Stomach smooth muscle (tissue), 2 donors: Measurements from ENCODE around the gene APOF.
"Not testable (repeated sequence)": the region's sequence is repeated elsewhere in the genome, so short reads cannot be mapped to it uniquely, and the experiment has no call there.

Source experiments
- H3K27ac ChIP-seq: one replicate; pipeline ENCODE4 v1.7.0; 2013; ENCODE audit warnings: mild to moderate bottlenecking, low read length, inconsistent platforms
- H3K27me3 ChIP-seq, 2 donors: one replicate each; pipeline ENCODE4 v1.7.0; 2013; ENCODE audit warnings: low read length in 2 of 2; ENCODE audit not compliant: insufficient read depth in 2 of 2, control insufficient read depth in 1 of 2
- H3K36me3 ChIP-seq, 2 donors: one replicate each; pipeline ENCODE4 v1.7.0; 2013; ENCODE audit warnings: low read length in 2 of 2; ENCODE audit not compliant: control insufficient read depth in 2 of 2, insufficient read depth in 2 of 2
- H3K4me1 ChIP-seq: one replicate; pipeline ENCODE4 v1.7.0; 2013; ENCODE audit warnings: low read length; ENCODE audit not compliant: control insufficient read depth, insufficient read depth
- H3K4me3 ChIP-seq, 2 donors: one replicate each; pipeline ENCODE4 v1.7.0; 2013; ENCODE audit warnings: low read length in 2 of 2
- H3K9ac ChIP-seq, 2 donors: one replicate each; pipeline ENCODE4 v1.7.0; 2013; ENCODE audit warnings: low read length in 2 of 2, mild to moderate bottlenecking in 1 of 2
- H3K9me3 ChIP-seq, 2 donors: one replicate each; pipeline ENCODE4 v1.7.0; 2013; ENCODE audit warnings: low read length in 2 of 2; ENCODE audit not compliant: control insufficient read depth in 2 of 2
- donor health status: healthy.
- donor health status: Pancreatic carcinoma.

Gene APOF

DNA sequence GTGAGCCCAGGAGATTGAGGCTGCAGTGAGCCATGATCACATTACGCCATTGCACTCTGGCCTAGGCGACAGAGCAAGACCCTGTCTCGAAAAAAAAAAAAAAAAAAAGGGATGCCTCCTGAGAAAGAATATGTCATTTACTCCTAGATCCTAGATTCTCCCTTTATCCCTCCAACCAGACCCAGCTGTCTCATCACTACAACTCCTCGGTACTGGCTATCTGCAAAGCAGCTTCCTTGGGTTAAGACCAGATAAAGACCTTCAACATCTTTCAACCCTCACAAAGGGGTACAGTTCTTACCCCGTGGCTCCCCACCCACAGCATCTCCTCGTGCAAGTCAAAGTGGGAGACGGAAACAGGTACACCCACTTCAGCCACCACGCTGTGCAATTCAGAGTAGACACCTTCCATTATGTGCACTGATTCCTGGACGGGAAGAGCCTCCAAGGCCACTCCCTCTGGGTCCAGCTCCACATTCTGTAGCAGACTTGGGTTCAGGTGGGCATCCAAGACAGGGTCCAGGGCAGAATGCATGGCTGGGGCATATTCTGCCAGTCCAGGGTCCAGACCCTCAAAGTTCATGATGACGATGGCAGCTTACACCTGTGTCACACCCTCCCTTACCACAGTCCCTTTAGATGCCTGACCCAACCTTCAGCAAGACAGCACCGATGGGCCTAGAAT is 30.0 kb downstream of the APOF start:
- H3K27me3 ChIP-seq, result no peaks in the 10 kb centered on the region
- peak overlapping the region; percentile 82 to 90 for H3K4me3 ChIP-seq
- H3K27ac ChIP-seq, result peak overlapping the region; percentile 99
- H3K9me3 ChIP-seq, result no peaks in the 10 kb centered on the region
- peaks cover 16% of the 10 kb centered on the region for H3K4me1 ChIP-seq
- H3K36me3 ChIP-seq, result peaks cover 5 to 9% of the 10 kb centered on the region in 2 donors
- H3K9ac ChIP-seq, result peak overlapping the region; percentile 97 to 98

DNA sequence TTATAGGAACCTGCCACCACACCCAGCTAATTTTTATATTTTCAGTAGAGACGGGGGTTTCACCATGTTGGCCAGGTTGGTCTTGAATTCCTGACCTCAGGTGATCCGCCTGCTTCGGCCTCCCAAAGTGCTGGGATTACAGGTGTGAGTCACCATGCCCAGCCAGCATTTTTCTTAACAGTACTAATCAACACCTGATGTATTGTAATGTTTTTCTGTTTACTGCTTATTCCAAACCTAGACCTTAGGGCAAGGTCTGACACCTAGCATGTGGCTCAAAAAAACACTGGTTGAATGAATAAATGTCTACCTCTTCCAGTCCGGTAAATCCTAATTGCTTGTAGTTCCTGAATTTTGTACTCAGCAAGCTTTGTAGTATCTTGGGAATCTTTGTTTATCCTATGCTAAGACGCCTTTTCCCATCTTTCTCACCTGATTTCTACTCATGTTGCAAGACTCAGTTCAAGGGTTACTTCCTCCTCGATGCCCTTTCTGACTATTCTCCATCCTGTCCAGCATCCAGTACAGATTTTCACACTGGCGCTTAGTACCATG is 31.6 kb downstream of the APOF start:
- H3K9me3 ChIP-seq, result no peaks in the 10 kb centered on the region
- peaks cover 16% of the 10 kb centered on the region for H3K4me1 ChIP-seq
- H3K27me3 ChIP-seq, result no peaks in the 10 kb centered on the region
- H3K4me3 ChIP-seq, result no peak overlapping the region
- peaks cover 21 to 25% of the 10 kb centered on the region in 2 donors for H3K36me3 ChIP-seq
- no peak overlapping the region for H3K9ac ChIP-seq
- H3K27ac ChIP-seq, result no peak overlapping the region

DNA sequence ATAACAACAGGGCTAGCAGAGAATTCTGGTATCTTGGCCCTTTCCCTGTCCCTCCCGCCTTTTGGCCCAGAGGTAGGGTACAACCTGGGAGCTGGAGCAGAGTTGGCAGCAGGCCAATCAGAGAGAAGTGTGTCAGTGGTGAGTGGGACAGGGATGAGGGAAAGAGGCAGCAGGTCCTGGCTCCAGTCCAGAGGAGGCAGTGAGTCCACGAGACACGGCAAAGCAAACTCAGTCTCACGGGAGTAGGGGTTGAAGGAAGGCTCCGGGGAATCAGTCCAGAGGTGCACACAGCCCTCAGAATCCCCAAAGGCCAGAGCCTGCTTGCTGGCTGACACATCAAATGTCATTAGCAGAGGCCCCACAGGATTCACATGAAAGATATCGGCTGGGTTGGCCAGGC is 36.1 kb downstream of the APOF start:
- Histone ChIP-seq H3K36me3 (peaks cover 61 to 64% of the 10 kb centered on the region in 2 donors), H3K4me3 (no peak overlapping the region), H3K27me3 (no peaks in the 10 kb centered on the region), H3K27ac (no peak overlapping the region), H3K9me3 (no peaks in the 10 kb centered on the region), H3K4me1 (no peaks in the 10 kb centered on the region), H3K9ac (peak overlapping the region in 1 of 2 donors; percentile 13)

DNA sequence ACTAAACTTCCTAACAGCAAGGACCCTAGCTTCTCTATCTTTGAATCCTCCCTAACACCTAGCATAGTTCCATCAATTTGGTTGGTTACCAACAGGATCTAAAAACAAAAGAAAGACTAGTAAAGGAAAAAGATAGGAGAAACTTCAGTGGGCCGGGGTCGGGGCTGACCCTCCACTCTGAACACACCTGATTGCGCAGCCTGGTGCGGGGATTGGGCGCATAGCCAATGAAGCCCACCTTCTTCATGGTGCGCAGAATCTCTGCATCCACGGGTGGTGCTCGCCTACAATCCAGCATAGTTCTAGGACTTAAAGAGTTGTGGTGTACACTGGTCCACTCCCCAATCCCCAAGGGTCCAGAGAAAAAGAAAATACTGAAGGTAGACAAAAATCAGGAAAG is 36.5 kb downstream of the APOF start:
- no peak overlapping the region for H3K9ac ChIP-seq
- H3K4me1 ChIP-seq, result no peaks in the 10 kb centered on the region
- H3K36me3 ChIP-seq, result peaks cover 61 to 64% of the 10 kb centered on the region in 2 donors
- no peaks in the 10 kb centered on the region for H3K9me3 ChIP-seq
- H3K27me3 ChIP-seq, result no peaks in the 10 kb centered on the region
- H3K27ac ChIP-seq, result no peak overlapping the region
- no peak overlapping the region for H3K4me3 ChIP-seq

DNA sequence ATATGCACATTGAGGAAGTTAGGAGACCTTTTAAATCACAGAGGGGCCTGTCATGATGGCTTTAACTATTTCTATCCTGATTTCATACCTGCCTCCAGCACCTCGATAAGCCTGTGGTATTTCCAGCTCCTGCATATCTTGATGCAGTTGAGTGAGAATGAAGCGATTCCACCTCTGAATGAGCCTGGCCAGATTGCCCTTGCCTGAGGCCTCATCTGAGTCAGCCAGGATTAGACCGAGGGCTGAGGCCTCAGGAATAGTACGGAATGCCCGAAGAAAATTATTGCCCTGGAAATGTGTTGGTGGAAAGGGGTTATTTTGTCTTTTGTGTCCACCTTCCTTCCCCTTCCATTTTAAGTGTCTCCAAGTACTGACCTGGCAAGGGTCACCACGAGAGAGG is 38.5 kb downstream of the APOF start:
- H3K4me1 ChIP-seq, result no peaks in the 10 kb centered on the region
- no peaks in the 10 kb centered on the region for H3K27me3 ChIP-seq
- H3K27ac ChIP-seq, result no peak overlapping the region
- no peak overlapping the region for H3K4me3 ChIP-seq
- peaks cover 68 to 72% of the 10 kb centered on the region in 2 donors for H3K36me3 ChIP-seq
- H3K9ac ChIP-seq, result no peak overlapping the region
- H3K9me3 ChIP-seq, result no peaks in the 10 kb centered on the region

DNA sequence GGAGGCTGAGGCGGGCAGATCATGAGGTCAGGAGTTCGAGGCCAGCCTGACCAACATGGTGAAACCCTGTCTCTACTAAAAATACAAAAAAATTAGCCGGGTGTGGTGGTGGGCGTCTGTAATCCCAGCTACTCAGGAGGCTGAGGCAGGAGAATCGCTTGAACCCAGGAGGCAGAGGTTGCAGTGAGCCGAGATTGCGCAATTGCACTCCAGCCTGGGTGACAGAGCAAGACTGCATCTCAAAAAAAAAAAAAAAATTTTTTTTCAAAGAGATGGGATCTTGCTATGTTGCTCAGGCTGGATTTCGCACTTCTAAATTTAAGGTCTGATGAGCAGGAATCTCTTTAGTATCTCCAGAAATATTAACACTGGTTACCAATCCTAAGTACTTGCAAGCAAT is 41.0 kb downstream of the APOF start:
- H3K9ac ChIP-seq, H3K4me3 ChIP-seq, H3K27ac ChIP-seq, H3K9me3 ChIP-seq, H3K27me3 ChIP-seq, H3K4me1 ChIP-seq: not testable (repeated sequence)
- peaks cover 54 to 58% of the 10 kb centered on the region in 2 donors for H3K36me3 ChIP-seq

DNA sequence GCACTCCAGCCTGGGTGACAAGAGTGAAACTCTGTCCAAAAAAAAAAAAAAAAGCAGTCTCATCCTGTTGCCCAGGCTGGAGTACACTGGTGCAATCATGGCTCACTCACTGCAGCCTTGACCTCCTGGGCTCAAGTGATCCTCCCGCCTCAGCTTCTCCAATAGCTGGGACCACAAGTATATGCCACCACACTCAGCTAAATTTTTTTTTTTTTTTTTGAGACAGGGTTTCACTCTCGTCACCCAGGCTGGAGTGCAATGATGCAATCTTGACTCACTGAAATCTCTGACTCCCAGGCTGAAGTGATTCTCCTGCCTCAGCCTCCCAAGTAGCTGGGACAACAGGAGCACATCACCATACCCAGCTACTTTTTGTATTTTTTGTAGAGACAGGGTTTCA is 41.6 kb downstream of the APOF start:
- Histone ChIP-seq H3K4me3 (no peak overlapping the region), H3K27me3 (no peaks in the 10 kb centered on the region), H3K4me1 (peaks cover under 1% of the 10 kb centered on the region), H3K27ac (no peak overlapping the region), H3K36me3 (peaks cover 49 to 52% of the 10 kb centered on the region in 2 donors), H3K9ac (no peak overlapping the region), H3K9me3 (no peaks in the 10 kb centered on the region)

DNA sequence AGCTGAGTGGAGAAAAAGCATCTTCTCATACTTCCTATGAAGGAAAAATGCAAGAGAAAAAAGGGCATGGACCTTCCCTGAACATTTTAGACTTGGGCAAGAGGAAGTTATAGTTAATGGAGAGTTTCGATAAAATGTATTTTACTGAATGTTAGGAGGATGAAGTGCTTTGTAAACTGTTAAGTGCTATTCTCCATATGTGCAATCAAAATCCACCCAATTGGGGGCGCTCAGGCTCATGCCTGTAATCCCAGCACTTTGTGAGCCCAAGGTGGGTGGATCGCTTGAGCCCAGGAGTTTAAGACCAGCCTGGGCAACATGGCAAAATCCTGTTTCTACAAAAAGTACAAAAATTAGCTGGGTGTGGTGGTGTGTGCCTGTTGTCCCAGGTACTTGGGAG is 45.0 kb downstream of the APOF start:
- no peak overlapping the region for H3K9ac ChIP-seq
- no peak overlapping the region for H3K27ac ChIP-seq
- H3K36me3 ChIP-seq, result peaks cover 20 to 21% of the 10 kb centered on the region in 2 donors
- H3K4me1 ChIP-seq, result peaks cover 17% of the 10 kb centered on the region
- no peak overlapping the region for H3K4me3 ChIP-seq
- no peaks in the 10 kb centered on the region for H3K27me3 ChIP-seq
- H3K9me3 ChIP-seq, result no peaks in the 10 kb centered on the region

DNA sequence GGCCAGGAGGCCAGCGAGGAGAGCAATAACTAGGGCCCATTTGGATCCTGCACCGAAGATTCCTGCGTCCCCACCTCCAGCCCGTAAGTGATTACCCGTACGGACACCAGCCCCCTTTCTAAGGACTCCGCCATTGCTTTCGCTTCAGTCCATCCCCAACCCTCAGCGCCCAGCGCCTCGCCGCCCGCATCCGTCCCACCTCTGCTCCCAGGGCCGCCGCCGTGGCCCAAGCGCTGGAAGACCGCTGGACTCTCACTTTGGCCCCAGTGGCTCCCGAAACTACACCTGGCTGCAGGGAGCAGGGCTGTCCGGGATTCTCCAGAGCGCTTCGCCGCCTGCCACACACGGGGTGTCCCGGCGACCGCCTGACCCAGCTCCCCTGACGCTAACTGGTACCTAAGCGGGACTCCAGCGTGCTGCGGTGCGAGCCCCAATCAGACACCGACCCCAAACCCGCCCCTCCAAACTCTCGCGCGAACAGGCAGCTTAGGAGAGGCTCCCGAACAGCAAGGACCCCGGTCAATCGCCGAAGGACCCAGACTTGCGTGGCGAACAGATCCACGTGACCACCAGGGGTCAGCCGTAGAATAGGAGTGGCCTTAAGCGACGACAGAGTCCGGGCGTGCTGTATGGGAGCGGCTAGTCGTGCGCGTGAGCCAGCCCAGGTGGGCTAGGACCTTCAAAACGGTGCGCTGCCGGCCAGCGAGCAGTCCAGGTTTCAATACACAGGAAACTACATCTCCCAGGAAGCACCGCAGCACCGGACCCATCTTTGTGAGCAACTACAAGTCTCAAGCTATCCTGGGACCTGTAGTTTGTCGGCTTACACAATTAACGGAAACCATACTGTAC is 46.8 kb downstream of the APOF start, which contains the start of gene CNPY2:
Gene CNPY2, minus strand, starts transcription at position 367 of the 852 bp plus-strand sequence. CDS start 771 bp downstream, outside the sequence.
- peak within 1 kb of the TSS; percentile 98 for H3K27ac ChIP-seq
- H3K4me1 ChIP-seq, result peaks cover 17% of the 10 kb centered on the region
- H3K9ac ChIP-seq, result peak within 1 kb of the TSS; percentile 96 to 99
- H3K27me3 ChIP-seq, result no peaks in the 10 kb centered on the region
- H3K36me3 ChIP-seq, result peaks cover 16% of the 10 kb centered on the region in 2 donors
- H3K4me3 ChIP-seq, result peak within 1 kb of the TSS; percentile 93 to 99
- H3K9me3 ChIP-seq, result no peaks in the 10 kb centered on the region

DNA sequence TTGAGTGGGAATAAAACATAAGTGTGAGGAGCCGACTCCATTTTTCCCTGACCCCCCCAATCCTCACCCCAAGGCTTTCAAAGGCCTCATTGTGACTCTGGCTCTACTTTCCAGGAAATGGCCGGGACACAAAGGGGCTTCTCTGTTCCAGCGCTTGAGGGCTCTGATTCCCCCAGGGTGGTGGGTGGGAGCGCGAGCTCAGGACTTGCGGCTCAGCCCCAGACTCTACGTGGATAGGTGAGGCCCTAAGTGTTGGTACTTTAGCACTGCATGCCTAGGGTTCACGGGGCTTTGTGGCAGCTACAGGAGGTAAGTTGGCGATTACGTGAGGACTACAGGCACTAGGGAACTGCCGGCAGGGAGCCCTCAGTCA is 47.4 kb downstream of the APOF start:
- Histone ChIP-seq H3K27me3 (no peaks in the 10 kb centered on the region), H3K4me1 (peaks cover 17% of the 10 kb centered on the region), H3K9ac (peak overlapping the region; percentile 96 to 99), H3K27ac (peak overlapping the region; percentile 98), H3K9me3 (no peaks in the 10 kb centered on the region), H3K4me3 (peak overlapping the region; percentile 93 to 99), H3K36me3 (peaks cover 21% of the 10 kb centered on the region in 2 donors)
